OCI-M1 (cell line): ENCODE measurements around the gene TLCD3A.
"Not testable (repeated sequence)": the region's sequence is repeated elsewhere in the genome, so short reads cannot be mapped to it uniquely, and the experiment has no call there.

Experiments used
- DNase-seq: peaks from one replicate; lab custom pipeline; 2025; lab: John Stamatoyannopoulos, UW

Gene TLCD3A

GRCh38 chr17:708132-708531 lies 24.3 kb upstream of the TLCD3A start:
- DNase-seq: no peak

- DNase-seq: no peak
Measured at GRCh38 chr17:718075-718474, 14.3 kb upstream of the TLCD3A start.

GRCh38 chr17:720706-721539 lies 11.5 kb upstream of the TLCD3A start:
- no peak for DNase-seq

- no peak for DNase-seq
Measured at GRCh38 chr17:721540-721937, 10.9 kb upstream of the TLCD3A start.

GRCh38 chr17:725084-725483 lies 7.3 kb upstream of the TLCD3A start:
- no peak for DNase-seq

GRCh38 chr17:725746-726145 lies 6.7 kb upstream of the TLCD3A start:
- DNase-seq: no peak

GRCh38 chr17:726271-726919 lies 6.0 kb upstream of the TLCD3A start:
- DNase-seq: no peak

- DNase-seq: no peak
Measured at GRCh38 chr17:728911-729310, 3.5 kb upstream of the TLCD3A start.

- no peak for DNase-seq
Measured at GRCh38 chr17:731644-732066, 741 bp upstream of the TLCD3A start.

GRCh38 chr17:732902-733720 lies 715 bp downstream of the TLCD3A start:
- DNase-seq: peak; percentile 30

GRCh38 chr17:733743-734142 lies 1.3 kb downstream of the TLCD3A start:
- DNase-seq: no peak

- no peak for DNase-seq
Measured at GRCh38 chr17:737561-738113, 5.2 kb downstream of the TLCD3A start.

- DNase-seq: no peak
Measured at GRCh38 chr17:740240-741017, 8.0 kb downstream of the TLCD3A start.

- no peak for DNase-seq
Measured at GRCh38 chr17:742147-742793, 9.9 kb downstream of the TLCD3A start.

GRCh38 chr17:743139-743538 lies 10.7 kb downstream of the TLCD3A start:
- no peak for DNase-seq

GRCh38 chr17:744937-745336 lies 12.5 kb downstream of the TLCD3A start:
- no peak for DNase-seq

GRCh38 chr17:745406-745805 lies 13.0 kb downstream of the TLCD3A start:
- DNase-seq: no peak

GRCh38 chr17:746181-746580 lies 13.8 kb downstream of the TLCD3A start:
- no peak for DNase-seq

- DNase-seq: no peak
Measured at GRCh38 chr17:746783-747629, 14.6 kb downstream of the TLCD3A start.

GRCh38 chr17:748604-749003 lies 16.2 kb downstream of the TLCD3A start:
- not testable (repeated sequence) for DNase-seq
